Type B pancreatic cell (in vitro differentiated cells): ENCODE measurements around the gene LPIN2. TPM values are rescaled to one million over a fixed set of nuclear protein-coding genes. Genes with fewer than 3 reads are reported as not detected.

ENCODE experiments used
- DNase-seq: peaks from one replicate; pipeline ENCODE4 v3.0.0; 2021; ENCODE audit warnings: mixed read lengths; ENCODE audit not compliant: unreplicated experiment; ENCODE audit errors: extremely low spot score
- H3K27ac Mint-ChIP-seq: 2 replicates; pipeline ENCODE4 v1.8.0; 2021; ENCODE audit warnings: mild to moderate bottlenecking, mixed read lengths
- H3K27me3 Mint-ChIP-seq: 2 replicates; pipeline ENCODE4 v1.8.0; 2021; ENCODE audit warnings: mixed read lengths
- H3K36me3 Mint-ChIP-seq: 2 replicates; pipeline ENCODE4 v1.8.0; 2021; ENCODE audit warnings: mixed read lengths
- H3K4me1 Mint-ChIP-seq: one replicate; pipeline ENCODE4 v1.8.0; 2021; ENCODE audit warnings: mixed read lengths; ENCODE audit not compliant: unreplicated experiment
- H3K4me3 Mint-ChIP-seq: 2 replicates; pipeline ENCODE4 v1.8.0; 2021; ENCODE audit warnings: mild to moderate bottlenecking, mixed read lengths
- H3K9me3 Mint-ChIP-seq: 2 replicates; pipeline ENCODE4 v1.8.0; 2021; ENCODE audit warnings: mixed read lengths
- CTCF ChIP-seq: fragments of 200-600 bp; sonication (generic); conservative IDR thresholded peaks from 2 replicates; pipeline ENCODE4 v1.5.0; 2021; ENCODE audit warnings: antibody characterized with exemption, mild to moderate bottlenecking
- total RNA-seq: library from RNA; stranded (reverse); gene quantifications from 2 replicates; pipeline ENCODE4 v1.2.1, GENCODE V29; 2021; ENCODE audit warnings: low replicate concordance

LPIN2 gene
- total RNA-seq, 1 donor from 2014 or later: 26.8 TPM

- H3K27me3 Mint-ChIP-seq: no peaks in the 10 kb centered on the region
- peak overlapping the region; percentile 13 for H3K27ac Mint-ChIP-seq
- peaks cover 3% of the 10 kb centered on the region for H3K36me3 Mint-ChIP-seq
- TF ChIP-seq CTCF: no peak
- peaks cover 4% of the 10 kb centered on the region for H3K9me3 Mint-ChIP-seq
- no peak overlapping the region for H3K4me3 Mint-ChIP-seq
- peaks cover 43% of the 10 kb centered on the region for H3K4me1 Mint-ChIP-seq
- no peak for DNase-seq
Measured at GRCh38 chr18:2976218-2977132, 36.5 kb downstream of the LPIN2 start.

GRCh38 chr18:2974731-2975130, 38.2 kb downstream of the LPIN2 start:
- H3K36me3 Mint-ChIP-seq: peaks cover 7% of the 10 kb centered on the region
- no peak overlapping the region for H3K27ac Mint-ChIP-seq
- H3K4me3 Mint-ChIP-seq: no peak overlapping the region
- peaks cover 7% of the 10 kb centered on the region for H3K9me3 Mint-ChIP-seq
- no peaks in the 10 kb centered on the region for H3K27me3 Mint-ChIP-seq
- peaks cover 45% of the 10 kb centered on the region for H3K4me1 Mint-ChIP-seq
- no peak for TF ChIP-seq CTCF
- DNase-seq: no peak

GRCh38 chr18:2971741-2972552, 41.0 kb downstream of the LPIN2 start:
- peak overlapping the region; percentile 30 for H3K27ac Mint-ChIP-seq
- peaks cover 3% of the 10 kb centered on the region for H3K9me3 Mint-ChIP-seq
- no peak for DNase-seq
- peaks cover 4% of the 10 kb centered on the region for H3K36me3 Mint-ChIP-seq
- H3K4me3 Mint-ChIP-seq: peak overlapping the region; percentile 51
- TF ChIP-seq CTCF: no peak
- no peaks in the 10 kb centered on the region for H3K27me3 Mint-ChIP-seq
- peaks cover 42% of the 10 kb centered on the region for H3K4me1 Mint-ChIP-seq

- Mint-ChIP-seq H3K4me3 (no peak overlapping the region), H3K4me1 (peaks cover 49% of the 10 kb centered on the region), H3K27ac (no peak overlapping the region), H3K27me3 (no peaks in the 10 kb centered on the region), H3K36me3 (peaks cover 4% of the 10 kb centered on the region), H3K9me3 (peaks cover 3% of the 10 kb centered on the region)
- no peak for TF ChIP-seq CTCF
- DNase-seq: no peak
Measured at GRCh38 chr18:2970772-2971659, 41.9 kb downstream of the LPIN2 start.

GRCh38 chr18:2970344-2970743, 42.6 kb downstream of the LPIN2 start:
- Mint-ChIP-seq H3K36me3 (peaks cover 4% of the 10 kb centered on the region), H3K27ac (no peak overlapping the region), H3K4me3 (no peak overlapping the region), H3K27me3 (no peaks in the 10 kb centered on the region), H3K9me3 (peaks cover 3% of the 10 kb centered on the region), H3K4me1 (peaks cover 49% of the 10 kb centered on the region)
- DNase-seq: no peak
- no peak for TF ChIP-seq CTCF
